ENCODE results near the gene SLC4A9.
A peak's percentile ranks its signal among the peaks of the same experiment; 100 is the strongest.

The SLC4A9 gene

GRCh38 chr5:140362875-140363630 lies 3.1 kb downstream of the SLC4A9 start:
- peak; percentile 11 for DNase-seq

DNA sequence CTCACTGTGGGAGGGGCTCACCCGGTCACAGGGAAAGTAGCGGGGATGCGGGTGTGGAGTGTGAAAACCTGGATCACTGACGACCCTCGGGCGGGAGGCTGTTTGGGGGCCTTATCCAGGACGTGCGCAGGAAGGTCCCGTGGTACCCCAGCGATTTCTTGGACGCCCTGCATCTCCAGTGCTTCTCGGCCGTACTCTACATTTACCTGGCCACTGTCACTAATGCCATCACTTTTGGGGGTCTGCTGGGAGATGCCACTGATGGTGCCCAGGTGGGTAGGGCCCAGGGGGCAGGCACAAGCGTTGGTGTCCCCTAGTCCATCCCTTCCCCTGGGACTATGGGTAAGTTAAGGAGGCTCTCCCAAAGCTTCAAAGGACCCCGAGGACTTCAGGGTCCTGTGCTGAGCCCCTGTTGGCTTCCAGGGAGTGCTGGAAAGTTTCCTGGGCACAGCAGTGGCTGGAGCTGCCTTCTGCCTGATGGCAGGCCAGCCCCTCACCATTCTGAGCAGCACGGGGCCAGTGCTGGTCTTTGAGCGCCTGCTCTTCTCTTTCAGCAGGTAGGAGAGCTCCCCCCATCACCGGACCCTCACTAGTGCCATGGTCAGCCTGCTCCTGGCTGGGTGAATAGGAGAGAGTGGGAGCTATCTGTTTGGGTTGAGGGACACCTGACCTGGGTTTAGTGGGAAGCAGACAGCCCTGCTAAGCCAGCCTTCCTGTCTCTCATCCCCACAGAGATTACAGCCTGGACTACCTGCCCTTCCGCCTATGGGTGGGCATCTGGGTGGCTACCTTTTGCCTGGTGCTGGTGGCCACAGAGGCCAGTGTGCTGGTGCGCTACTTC lies 3.9 kb downstream of the SLC4A9 start:
- no peak for DNase-seq

GRCh38 chr5:140364472-140364765 lies 4.4 kb downstream of the SLC4A9 start:
- no peak for DNase-seq

GRCh38 chr5:140365282-140365681 lies 5.3 kb downstream of the SLC4A9 start:
- no peak for DNase-seq

GRCh38 chr5:140365941-140366340 lies 5.9 kb downstream of the SLC4A9 start:
- no peak for DNase-seq

GRCh38 chr5:140366589-140367255 lies 6.7 kb downstream of the SLC4A9 start:
- DNase-seq, result no peak

- no peak for DNase-seq
Measured at GRCh38 chr5:140367256-140368013, 7.4 kb downstream of the SLC4A9 start.

- DNase-seq, result no peak
Measured at GRCh38 chr5:140371356-140372151, 11.6 kb downstream of the SLC4A9 start.

DNA sequence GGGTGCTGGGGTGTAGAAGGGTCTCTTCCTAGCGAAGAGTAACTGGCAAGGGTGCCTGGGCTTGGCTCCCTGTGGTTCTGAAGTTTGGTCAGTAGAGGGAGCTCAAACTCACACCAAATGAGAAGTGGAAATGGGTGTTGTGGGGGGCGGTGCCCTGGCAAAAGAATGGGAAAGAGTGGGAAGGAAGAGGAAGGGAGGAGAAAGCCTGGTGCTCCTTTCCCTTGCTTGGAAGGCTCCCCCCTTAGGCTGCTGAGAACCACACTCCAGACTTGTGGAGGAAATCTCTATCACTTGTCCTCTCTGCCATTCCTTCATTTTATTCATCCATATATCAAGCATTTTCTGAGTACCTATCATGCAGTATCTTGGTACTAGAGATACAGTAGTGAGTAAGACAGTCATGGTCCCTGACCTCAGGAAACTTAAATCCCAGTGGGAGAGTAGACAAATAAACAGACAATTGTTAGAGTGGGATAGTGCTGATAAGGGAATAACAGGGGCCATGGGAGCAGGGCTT lies 13.0 kb downstream of the SLC4A9 start:
- DNase-seq, result peak; percentile 29

DNA sequence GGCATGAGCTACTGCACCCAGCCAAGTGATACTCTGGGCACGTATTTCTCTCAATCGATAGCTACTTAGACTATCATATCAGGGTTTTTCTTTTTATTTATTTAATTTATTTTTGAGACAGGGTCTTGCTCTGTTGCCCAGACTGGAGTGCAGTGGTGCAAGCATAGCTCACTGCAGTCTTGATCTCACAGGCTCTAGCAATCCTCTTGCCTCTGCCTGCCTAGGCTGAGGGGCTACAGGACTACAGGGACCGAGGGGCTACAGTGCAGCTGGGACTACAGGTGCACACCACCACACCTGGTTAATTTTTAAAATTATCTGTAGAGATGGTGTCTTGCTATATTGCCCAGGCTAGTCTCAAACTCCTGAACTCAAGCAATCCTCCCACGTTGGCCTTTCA lies 21.4 kb downstream of the SLC4A9 start:
- no peak for DNase-seq

GRCh38 chr5:140381972-140382371 lies 22.0 kb downstream of the SLC4A9 start:
- DNase-seq, result no peak

GRCh38 chr5:140382866-140383265 lies 22.9 kb downstream of the SLC4A9 start:
- DNase-seq, result no peak

DNA sequence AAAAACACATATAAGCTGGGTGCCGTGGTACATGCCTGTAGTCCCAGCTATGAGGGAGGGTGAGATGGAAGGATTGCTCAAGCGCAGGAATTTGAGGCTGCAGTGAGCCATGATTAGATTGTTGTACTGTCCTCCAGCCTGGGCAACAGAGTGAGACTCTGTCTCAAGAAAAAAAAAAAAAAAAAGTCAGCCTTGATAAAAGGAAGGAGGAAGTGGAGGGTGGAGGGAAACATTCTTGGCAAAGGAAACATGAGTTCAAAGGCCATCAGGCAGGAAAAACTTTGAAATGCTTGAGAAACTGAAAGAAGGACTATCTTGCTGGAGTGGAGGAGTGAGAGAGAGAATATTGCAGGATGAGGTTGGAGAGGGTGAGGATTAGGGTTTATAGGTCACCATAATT lies 23.3 kb downstream of the SLC4A9 start:
- DNase-seq, result no peak

GRCh38 chr5:140388052-140388451 lies 28.1 kb downstream of the SLC4A9 start:
- DNase-seq, result no peak

GRCh38 chr5:140391312-140391711 lies 31.3 kb downstream of the SLC4A9 start:
- no peak for DNase-seq

- no peak for DNase-seq
Measured at GRCh38 chr5:140391732-140392131, 31.7 kb downstream of the SLC4A9 start.

GRCh38 chr5:140393738-140394137 lies 33.7 kb downstream of the SLC4A9 start:
- DNase-seq, result no peak

DNA sequence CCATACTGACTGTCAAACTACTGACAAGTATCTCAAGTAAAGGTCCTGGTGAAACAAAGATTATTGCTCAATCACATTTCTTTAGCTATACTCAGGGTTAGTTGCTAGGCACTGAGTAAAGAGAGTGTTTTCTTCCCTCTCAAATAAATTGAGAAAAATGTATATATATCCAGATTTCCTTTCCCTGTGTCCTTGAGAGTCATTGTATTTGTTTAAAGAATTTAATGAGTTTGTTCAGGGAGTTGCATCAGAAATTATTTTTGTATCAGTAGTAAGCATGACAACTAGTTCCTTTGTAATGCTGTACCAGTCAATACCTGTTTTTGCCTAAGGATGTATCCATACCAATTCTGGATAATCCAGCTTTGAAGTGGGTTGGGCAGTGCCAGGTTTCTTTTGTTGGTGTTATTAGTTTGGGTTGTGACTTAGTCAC lies 38.4 kb downstream of the SLC4A9 start:
- no peak for DNase-seq

DNA sequence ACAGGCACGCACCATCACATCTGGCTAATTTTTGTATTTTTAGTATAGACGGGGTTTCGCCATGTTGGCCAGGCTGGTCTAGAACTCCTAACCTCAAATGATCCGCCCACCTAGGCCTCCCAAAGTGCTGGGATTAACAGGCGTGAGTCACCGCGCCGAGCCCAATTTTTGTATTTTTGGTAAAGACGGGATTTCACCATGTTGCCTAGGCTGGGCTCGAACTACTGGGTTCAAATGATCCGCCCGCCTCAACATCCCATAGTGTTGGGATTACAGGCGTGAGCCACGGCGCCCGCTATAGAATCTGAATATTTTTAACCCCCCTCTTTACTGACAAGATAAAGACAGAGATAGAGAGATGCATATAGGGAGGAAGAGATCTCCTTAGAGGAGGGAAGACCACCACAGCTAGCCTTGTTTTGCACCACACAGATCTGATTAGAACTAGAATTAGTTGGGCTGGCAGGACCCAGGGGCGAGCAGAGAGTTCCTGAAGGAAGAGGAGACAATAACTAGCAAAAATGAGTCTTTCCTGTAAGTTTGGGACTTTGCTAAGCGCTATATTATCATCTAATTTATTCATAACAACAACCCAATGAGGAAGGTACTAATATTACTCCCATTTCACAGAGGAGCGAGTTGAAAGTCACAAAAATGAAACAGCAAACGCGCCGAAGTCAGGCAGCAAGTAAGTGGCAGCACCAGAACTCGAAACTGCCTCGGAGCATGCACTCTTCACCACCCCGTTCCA lies 40.2 kb downstream of the SLC4A9 start:
- DNase-seq, result no peak

- DNase-seq, result peak; percentile 93
Measured at GRCh38 chr5:140400730-140401361, 40.9 kb downstream of the SLC4A9 start.

Measured in NCI-H510A treated with DMSO at 0.1 percent for 48 hours (cell line).